Stimulated activated CD4-positive, alpha-beta T cell treated with anti-CD3 and anti-CD28 coated beads, Interleukin-2, amount 100 ng/mL, for 24 hours (primary cell): ENCODE data around the gene NFASC.

Source experiments
- DNase-seq, 2 donors: peaks; one replicate each; pipeline ENCODE4 v3.0.0-alpha.2; 2020

The NFASC gene

GRCh38 chr1:205015241-205015640 lies 144.6 kb downstream of the NFASC start:
- no peak for DNase-seq

GRCh38 chr1:205016075-205016474 lies 145.4 kb downstream of the NFASC start:
- no peak for DNase-seq

- no peak for DNase-seq
Measured at GRCh38 chr1:205016584-205016983, 145.9 kb downstream of the NFASC start.

GRCh38 chr1:205017001-205017400 lies 146.3 kb downstream of the NFASC start:
- DNase-seq = no peak

GRCh38 chr1:205017766-205018165 lies 147.1 kb downstream of the NFASC start:
- no peak for DNase-seq

- DNase-seq = no peak
Measured at GRCh38 chr1:205018381-205018780, 147.7 kb downstream of the NFASC start.

- no peak for DNase-seq
Measured at GRCh38 chr1:205020466-205020865, 149.8 kb downstream of the NFASC start.

- DNase-seq = no peak
Measured at GRCh38 chr1:205024679-205025078, 154.0 kb downstream of the NFASC start.

GRCh38 chr1:205025239-205025638 lies 154.6 kb downstream of the NFASC start:
- no peak for DNase-seq

DNA sequence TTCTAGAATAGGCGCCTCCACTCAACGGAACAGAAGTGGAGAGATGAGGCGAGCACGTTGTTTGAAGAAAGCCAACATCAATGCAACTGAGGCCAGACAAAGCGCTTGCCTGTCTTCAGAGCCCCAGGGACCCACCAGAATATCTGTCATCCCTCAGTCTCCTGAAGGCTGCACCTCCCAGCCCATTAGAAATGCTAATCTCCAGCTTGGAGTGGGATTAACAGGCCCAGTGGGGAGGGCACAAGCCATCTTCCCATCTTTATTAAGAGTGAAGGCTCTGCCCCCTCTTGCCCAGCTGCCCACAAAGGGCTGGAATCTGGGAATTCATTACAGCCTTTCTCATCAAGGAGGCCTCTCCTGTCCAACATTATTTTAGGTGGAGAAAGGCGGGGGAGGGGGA lies 155.5 kb downstream of the NFASC start:
- DNase-seq = no peak

DNA sequence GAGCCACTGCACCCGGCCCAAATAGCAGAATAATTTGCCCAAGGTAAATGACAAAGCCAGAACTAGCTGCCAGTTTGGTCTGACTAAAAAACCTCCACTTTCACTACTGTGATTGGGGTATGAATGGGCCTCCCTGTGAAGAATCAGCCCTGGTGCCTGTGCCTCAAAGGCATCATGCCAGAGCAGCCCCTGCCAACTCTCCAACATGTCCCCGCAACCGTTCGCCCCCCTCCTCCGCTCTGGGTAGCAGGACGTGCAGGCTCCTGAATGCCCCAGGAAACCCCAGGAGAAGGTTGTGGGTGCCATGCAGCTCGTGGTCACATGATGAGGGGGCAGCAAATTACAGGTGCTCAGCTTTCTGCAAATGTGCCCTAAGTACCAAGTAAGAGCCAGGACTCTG lies 157.7 kb downstream of the NFASC start:
- DNase-seq = no peak

GRCh38 chr1:205028924-205029323 lies 158.3 kb downstream of the NFASC start:
- DNase-seq = no peak

- no peak for DNase-seq
Measured at GRCh38 chr1:205030241-205030640, 159.6 kb downstream of the NFASC start.

DNA sequence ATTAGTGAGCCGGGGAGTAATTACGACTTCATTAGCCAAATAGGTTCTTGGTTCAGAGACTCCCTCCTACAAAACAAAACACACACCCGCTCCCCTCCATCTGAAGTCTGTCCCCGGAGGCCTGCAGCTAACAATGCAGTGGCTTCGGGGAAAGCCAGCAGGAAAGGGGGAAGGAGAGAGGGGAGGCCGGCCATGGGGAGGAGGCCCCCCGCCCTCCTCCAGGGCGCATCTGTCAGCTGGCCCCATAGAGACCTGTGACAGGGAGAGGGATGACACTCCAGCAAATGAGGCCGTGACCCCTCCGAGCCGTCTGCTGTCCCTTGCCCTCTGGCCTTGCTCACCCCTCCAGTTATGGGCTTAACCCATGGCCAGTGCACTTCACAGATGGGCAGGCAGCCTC lies 160.2 kb downstream of the NFASC start:
- DNase-seq = no peak

GRCh38 chr1:205032508-205032907 lies 161.8 kb downstream of the NFASC start:
- no peak for DNase-seq

GRCh38 chr1:205037539-205037938 lies 166.9 kb downstream of the NFASC start:
- DNase-seq = no peak

DNA sequence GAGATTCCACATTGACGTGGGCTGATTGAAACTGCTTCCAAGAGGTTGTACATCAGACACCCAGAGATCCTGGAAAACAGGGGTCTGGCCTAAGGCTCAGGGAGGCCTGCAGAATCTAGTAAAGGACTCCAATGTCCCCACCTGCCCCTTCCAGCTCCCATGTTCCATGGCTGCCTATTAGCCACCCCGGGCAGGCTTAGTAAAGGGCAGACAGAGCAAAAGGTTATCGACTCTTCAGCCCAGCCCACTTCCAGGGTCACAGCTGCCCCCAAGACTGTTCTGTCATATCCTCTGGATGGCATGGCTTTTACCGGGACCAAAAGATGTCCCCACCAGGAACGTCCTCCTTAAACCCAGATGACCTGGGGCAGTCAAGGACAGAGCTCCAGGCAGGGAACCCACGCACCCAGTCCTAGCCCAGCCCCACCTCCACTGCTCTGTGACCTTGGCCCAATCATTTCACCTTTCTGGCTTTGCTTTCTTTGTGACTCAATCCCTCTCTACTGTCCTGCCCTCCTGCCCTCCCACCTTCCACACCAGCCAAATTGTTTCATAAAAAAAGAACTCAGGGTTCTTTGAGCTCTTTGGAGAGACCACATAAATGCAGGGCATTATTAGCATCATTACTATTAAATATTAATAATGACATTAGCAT lies 167.6 kb downstream of the NFASC start:
- DNase-seq = no peak

- DNase-seq = no peak
Measured at GRCh38 chr1:205041001-205041715, 170.5 kb downstream of the NFASC start.

GRCh38 chr1:205041998-205042910 lies 171.6 kb downstream of the NFASC start:
- no peak for DNase-seq

GRCh38 chr1:205042911-205043806 lies 172.5 kb downstream of the NFASC start, which contains the start of gene CNTN2:
Gene CNTN2, plus strand, starts transcription at chr1:205043212. Its CDS starts 9,974 bp downstream, at chr1:205053186.
- no peak for DNase-seq

DNA sequence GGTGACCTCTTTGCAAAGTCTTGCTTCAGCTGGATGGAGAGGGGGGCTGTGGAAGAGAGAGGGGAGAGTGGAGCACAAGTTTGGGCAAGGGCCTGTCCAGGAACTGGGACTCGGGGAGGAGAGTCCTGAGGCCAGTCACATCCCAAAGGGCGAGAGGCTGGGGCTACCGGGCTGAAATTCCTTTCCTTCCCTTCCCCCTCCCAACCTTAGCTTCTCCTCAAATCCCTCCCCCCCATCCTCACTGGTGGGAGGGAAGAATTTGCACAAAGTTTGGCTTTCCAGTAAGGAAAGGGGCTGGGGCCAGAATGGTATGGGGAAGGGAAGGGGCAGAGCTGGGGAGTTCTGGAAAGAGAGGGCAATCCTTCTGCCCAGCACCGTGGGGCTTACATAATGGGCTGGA lies 173.2 kb downstream of the NFASC start:
- DNase-seq = no peak

GRCh38 chr1:205044741-205045140 lies 174.1 kb downstream of the NFASC start:
- DNase-seq = no peak
